T1000 (cell line): ENCODE data around the gene DGLUCY.
"Not testable (repeated sequence)": the region's sequence is repeated elsewhere in the genome, so short reads cannot be mapped to it uniquely, and the experiment has no call there.

Experiments
- DNase-seq: peaks from one replicate; lab custom pipeline; 2025; ENCODE audit warnings: mixed read lengths; lab: John Stamatoyannopoulos, UW

Gene DGLUCY

GRCh38 chr14:91207008-91207407 is 93.1 kb downstream of the DGLUCY start:
- DNase-seq: no peak

DNA sequence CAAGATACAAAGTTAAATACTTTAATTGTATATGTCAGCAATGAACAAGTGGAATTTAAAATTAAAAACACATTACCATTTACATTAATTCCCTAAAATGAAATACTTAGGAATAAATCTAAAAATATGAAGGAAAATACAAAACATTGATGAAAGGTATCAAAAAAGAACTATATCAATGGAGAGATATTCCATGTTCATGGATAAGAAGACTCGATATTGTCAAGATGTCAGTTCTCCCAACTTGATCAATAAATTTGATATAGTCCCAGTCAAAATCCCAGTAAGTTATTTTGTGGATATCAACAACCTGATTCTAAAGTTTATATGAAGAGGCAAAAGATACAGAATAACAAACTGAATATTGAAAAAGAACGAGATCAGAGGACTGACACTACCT is 97.1 kb downstream of the DGLUCY start:
- DNase-seq: no peak

GRCh38 chr14:91214306-91214705 is 100.4 kb downstream of the DGLUCY start:
- DNase-seq: no peak

DNA sequence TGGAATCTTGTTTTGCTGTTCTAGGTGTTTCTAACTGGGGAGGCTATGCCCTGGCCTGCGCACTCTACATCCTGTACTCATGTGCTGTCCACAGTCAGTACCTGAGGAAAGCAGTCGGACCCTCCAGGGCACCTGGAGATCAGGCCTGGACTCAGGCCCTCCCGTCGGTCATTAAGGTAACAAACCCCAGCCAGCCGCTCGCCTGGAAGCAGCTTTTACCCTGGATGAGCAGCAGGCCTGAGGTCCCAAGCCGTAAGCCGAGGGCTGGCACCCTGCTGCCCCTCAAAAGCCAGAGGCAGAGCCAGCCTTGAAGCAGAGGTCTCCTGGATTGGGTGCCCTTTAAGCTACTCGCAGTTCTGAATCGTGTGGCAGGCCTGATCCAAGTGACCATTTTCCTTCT is 101.5 kb downstream of the DGLUCY start:
- no peak for DNase-seq

GRCh38 chr14:91216731-91217226 is 102.9 kb downstream of the DGLUCY start:
- DNase-seq: no peak

DNA sequence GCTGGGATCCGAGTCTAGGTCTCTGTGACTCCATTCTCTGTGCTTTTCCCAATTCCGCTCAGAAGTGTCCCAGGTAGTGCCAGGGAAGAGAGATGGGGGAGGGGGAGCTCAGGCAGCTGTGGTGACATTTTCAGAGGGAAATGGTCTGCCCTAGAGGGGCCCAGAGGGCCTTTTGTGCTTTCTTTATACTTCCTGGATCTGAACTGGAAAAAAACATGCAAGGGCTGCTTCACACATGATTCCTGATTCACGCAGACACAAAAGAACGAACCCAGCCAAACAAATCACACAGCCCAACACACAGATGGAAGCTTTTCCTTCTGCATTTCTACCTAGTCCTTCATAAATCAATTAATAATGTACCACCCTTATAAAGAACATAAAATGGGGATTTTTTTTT is 104.1 kb downstream of the DGLUCY start:
- no peak for DNase-seq

GRCh38 chr14:91219517-91220389 is 105.9 kb downstream of the DGLUCY start:
- no peak for DNase-seq

DNA sequence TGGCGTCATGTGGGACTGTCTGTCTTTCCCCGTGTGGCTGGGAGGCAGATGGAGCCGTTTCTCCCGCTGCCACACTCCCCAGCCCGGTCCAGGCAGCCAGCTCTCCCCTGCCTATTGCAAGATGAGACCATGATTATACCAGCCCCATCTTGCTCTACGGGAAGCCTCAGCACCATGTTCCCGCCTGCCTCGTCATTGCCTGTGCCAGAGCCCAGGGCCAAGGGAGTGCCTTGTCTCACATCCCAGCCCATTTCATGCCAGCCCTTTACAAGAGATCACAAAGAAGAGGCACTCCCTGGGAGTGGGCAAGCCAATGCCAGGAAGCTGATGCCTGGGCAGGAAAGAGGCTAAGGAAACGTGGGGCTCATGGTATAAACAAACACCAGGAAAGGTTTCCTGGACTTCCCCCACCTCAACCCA is 106.7 kb downstream of the DGLUCY start:
- no peak for DNase-seq

- no peak for DNase-seq
Measured at GRCh38 chr14:91221270-91221669, 107.4 kb downstream of the DGLUCY start.

- DNase-seq: no peak
Measured at GRCh38 chr14:91223028-91223783, 109.3 kb downstream of the DGLUCY start.

DNA sequence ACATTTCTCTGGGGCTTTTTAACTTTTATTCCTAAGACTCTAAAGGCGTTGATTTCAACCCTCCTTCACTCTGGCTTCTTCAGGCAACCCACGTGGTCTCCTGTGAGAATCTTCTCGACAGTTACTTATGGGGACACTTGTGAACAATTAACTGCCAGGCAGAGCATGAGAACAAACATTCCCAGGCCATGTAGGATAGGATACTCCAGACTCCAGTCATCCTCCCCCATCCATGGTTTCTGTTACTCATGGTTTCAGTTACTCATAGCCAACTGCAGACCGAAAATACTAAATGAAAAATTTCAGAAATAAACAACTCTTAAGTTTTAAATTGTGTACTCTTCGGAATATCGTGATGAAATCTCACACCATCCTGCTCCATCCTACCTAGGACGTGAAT is 111.2 kb downstream of the DGLUCY start:
- no peak for DNase-seq

DNA sequence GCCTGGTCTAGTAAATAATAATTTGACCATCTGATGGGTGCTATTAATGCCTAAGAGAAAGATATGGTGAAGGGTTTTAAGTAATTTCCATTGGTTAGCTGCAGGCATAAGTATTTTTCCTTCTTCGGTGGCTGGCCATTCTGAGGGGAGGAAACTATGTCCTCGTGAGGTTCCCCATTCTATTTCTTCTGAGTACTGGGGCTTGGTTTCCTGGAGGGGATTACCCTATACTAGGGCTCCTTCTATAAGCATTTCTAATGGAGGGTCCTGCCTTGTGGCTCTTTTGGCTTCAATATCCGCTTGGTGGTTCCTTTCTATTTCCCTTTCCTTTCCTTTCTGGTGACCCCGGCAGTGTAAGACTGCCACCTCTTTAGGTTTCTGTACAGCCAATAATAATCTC is 112.5 kb downstream of the DGLUCY start:
- not testable (repeated sequence) for DNase-seq

DNA sequence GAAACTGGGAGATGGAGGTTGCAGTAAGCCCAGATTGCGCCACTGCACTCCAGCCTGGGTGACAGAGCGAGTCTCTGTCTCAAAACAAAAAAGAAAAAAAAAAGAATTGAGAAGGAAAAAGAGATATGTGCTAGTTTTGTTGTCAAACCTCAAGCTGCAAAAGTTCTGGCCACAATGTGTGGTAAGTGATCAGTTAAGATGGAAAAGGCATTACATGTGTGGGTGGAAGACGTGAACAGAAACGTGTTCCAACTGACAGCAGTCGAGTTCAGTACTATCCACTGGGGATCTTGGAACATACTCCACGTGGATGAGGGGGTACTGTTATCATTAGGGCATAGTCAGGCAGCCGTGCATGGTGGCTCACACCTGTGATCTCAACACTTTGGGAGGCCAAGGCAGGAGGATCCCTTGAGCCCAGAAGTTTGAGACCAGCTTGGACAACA is 113.3 kb downstream of the DGLUCY start:
- no peak for DNase-seq

DNA sequence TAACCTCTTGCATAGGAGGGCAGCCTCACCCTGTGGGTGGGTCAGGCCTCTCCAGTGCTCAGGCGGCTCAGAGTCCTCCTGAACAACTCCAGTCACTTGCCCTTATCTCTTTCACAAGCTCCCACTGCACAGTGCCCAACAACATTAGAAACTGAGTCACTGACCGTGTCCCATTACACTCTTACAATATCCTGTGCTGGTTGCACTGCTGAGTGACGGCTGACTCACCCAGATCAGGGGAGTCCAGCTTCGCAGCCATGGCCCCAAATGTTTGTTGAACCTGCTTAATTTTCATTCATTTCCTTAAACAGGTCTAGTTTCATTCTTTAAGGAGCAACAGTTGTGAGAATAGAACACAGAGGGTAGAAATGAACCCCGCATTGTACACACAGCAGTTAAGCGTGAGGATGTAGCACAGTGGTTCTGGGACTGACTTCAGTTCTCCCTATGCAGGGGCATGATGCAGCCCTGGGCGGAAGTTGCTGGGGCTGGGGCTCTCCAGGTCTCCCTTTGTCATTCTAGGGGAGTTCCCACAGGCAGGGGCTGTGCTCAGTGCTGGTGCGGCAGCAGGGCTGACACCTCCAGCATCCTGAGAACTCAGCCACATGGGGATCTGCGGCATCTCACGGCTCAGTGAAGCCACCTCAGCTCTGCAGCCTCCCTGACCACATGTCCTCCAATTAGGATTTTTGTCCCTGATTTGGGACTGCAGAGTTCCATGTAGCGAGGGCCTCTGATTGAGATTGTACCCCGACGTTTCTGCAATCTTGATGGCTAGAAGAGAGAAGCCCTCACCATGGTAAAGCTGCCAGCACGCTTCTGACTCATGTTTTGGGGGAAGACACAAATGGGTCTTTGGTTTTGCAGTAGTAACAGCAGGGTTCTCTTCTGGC is 114.5 kb downstream of the DGLUCY start:
- no peak for DNase-seq

- DNase-seq: no peak
Measured at GRCh38 chr14:91229005-91229382, 115.1 kb downstream of the DGLUCY start.

- DNase-seq: no peak
Measured at GRCh38 chr14:91229743-91230200, 115.9 kb downstream of the DGLUCY start.

- DNase-seq: no peak
Measured at GRCh38 chr14:91230397-91231035, 116.6 kb downstream of the DGLUCY start.

- DNase-seq: no peak
Measured at GRCh38 chr14:91231446-91231845, 117.6 kb downstream of the DGLUCY start.

DNA sequence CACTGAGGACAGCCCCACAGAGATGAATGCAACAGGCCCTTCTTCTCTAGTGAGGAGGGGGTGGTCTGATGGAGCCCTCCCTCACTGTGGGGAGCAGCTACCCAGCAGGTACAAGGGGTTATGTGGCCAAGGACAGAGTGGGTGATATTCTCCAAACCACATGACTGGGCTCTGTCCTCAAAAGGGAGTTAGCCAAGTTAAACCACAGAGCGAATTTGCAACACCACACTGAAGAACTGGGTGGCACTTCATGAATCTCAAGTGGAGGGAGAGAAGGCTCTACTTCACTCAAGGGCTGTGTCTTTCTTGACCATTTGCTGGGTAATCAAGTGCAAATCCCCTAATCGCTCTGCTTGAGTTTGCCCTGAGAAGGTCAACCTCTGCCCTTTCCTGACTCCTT is 118.2 kb downstream of the DGLUCY start:
- DNase-seq: no peak

GRCh38 chr14:91232603-91233002 is 118.7 kb downstream of the DGLUCY start:
- DNase-seq: no peak
